ENCODE measurements around the gene SAMD3.

- TF ChIP-seq CTCF (IDR thresholded peaks at IDR 0.05) (no peak), POLR2A (IDR thresholded peaks at IDR 0.05) (no peak)
Measured at GRCh38 chr6:130156908-130157307, 65.8 kb downstream of the SAMD3 start.

Measured in heart left ventricle (tissue), 13 donors.